Left hindlimb (tissue), 1 donor: ENCODE data around the gene PGAM1.
"Not testable (repeated sequence)": the region's sequence is repeated elsewhere in the genome, so short reads cannot be mapped to it uniquely, and the experiment has no call there.

Experiments
- DNase-seq: peaks from one replicate; pipeline ENCODE4 v3.0.0-alpha.2; 2018

Gene PGAM1

DNA sequence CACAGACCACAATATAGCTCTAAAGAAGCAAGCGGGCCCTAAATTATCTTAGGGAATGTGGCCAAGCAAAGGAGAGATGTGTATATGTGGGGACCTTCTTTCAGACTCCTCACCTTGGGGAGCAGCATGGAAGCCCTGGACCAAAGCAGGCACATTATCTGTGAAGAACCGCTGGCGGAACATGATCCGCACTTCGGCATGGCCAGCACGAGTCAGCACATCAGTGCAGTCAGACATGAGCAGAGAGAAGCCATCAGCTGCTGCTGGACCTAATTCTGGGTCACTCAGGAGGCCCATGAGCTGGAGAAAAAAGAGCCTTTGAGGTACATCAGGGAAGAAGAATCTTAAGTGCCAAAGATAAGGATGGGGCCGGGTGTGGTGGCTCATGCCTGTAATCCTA, 33.9 kb downstream of the PGAM1 start:
- no peak for DNase-seq

DNA sequence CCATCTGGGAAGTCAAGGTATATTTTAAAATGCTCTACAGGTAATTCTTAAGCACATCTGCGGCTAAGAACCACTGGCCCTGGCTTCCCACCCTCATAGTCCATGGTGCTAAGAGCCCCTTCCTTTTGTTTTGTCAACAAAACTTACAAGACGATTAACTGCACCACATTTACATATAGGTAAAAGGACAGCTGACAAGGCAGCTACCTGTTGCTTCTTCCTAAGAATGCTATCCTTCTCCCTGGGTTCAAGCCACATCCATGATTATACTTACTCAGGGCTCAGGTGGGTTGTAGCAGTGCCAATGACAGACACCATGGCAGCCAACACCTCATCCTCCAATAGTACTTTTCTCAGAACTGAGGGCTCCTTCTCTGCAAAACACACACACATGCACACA, 36.3 kb downstream of the PGAM1 start:
- no peak for DNase-seq

DNA sequence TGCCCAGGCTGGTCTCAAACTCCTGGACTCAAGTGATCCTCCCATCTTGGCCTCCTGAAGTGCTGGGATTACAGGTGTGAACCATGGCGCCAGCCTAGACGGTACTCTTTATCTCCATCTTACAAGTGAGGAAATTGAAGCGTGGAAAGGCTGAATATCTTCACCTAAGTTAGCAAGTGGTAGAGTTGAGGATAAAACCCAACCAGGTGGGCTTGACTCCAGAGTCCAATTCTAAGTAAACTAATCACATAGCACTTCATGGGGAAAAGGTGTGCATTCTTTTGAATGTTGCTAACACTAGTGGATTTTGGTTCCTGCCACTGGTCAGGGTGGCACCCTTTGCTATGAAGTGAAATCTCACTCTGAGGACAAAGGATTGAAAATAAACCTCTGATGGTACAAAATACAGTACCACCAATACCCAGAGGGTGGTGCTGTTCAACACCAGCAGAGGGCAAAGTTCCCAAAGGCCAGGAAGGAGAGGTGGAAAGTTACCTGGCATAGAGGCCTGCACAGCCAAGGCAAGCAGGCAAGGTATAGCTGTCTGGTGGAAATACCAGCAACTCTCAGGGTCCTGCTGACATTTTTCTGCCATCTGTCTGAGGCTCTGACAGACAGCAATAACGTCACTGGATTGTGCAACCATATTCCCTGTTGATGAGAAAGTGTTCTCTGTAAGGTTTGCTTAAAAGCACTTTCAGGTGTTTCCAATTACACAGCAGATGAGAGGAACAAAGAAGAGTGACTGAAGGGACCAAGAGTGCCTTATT, 37.6 kb downstream of the PGAM1 start:
- DNase-seq: no peak

DNA sequence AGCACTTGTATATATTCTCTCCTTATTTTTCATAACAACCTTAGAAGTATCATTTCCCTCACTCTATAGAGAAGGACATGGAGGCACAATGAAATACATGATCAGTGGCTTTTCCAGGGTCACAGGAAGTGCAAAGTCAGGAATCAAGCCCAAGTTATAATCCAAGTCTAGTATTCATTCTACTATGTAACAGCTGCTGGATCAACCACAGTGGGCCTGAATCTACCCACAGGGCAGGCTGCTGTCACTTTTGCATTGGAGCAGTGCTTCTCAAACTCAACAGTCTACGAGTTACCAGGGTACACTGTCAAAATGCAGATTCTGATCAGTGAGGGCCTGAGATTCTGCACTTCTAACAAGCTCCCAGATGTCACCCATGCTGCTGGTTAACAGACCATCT, 38.2 kb downstream of the PGAM1 start:
- DNase-seq: no peak

DNA sequence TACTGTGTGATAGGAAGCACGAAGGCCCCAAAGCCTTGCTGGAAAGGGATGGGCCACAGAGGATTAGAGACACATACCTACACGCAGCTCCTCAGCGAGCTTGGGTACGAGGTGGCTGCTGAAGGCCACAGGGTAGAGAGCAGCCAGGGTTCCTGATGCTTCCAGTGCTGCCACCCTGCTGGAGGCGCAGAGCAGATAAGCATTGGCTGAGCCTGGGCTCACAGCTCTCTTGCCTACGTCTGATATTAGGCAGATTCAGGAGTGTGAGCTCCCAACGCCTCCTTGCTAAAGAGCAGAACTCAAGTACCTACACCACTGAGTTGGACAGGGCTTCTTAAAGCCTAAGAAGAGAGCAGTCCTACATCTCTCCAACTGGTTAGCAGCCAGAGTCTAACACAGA, 40.0 kb downstream of the PGAM1 start:
- DNase-seq: no peak

DNA sequence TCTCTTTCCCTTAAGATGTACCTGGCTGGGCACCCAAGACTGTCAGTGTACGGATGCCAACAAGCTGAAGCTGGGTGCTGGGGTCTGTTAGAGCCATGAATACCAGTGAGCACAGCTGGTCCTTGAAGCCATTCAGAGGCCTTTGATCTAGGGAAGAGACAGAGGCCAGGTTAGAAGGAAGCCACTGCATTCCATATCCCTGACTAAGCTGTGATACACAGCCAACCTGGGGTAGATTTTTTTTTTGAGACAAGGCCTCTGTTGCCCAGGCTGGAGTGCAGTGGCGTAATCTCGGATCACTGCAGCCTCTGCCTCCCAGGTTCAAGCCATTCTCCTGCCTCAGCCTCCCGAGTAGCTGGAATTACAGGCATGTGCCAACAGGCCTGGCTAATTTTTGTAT, 40.8 kb downstream of the PGAM1 start:
- DNase-seq: no peak

DNA sequence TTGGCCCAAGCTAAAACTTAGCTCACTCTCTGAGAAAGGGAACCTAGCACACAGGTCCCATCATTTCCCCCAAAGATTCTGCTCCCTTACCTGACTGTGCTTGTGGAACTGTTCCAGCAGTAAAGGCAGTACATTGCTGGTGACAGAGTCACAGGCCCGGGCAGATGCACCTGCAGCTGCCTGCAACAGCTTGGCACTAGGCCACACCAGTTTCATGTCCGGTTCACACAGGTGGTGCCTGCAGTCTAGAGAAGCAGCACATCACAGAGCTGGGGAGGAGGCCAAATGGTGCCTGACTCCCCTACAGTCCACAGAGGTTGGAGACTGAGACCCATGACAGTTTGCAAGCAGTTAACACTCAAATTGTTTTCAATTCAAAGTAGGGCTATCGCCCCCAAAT, 42.2 kb downstream of the PGAM1 start:
- no peak for DNase-seq

DNA sequence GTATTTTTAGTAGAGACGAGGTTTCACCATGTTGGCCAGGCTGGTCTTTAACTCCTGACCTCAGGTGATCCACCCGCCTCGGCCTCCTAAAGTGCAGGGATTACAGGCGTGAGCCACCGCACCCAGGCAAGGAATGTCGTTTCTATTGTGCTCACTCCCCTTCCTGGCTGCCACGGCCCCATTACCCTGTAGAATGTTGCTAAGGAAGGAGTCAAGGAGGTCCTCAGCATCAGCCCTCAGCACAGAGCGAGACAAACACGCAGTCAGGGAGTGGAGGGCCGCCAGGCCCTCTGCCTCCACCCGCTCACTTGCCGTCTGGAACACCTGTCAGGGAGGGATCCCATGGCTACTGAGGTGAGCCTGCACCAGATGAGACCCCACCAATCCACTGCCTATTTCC, 42.8 kb downstream of the PGAM1 start:
- not testable (repeated sequence) for DNase-seq

DNA sequence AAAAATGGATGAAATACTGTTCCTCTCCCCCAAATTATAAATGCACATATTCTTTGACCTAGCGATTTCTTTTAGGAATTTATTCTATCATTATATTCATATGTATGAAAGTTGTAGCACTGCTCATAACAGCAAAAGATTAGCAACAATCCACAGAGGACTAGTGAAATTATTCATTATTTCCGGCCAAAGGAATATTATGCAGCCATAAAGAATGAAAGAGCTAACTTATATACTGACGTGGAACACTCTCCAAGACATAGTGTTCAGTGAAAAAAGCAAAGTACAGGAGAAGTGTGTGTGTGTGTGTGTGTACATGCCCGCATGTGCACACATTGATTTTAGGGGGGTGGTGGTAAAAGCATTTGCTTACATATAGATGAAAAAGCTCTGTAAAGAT, 48.9 kb downstream of the PGAM1 start:
- DNase-seq: no peak

DNA sequence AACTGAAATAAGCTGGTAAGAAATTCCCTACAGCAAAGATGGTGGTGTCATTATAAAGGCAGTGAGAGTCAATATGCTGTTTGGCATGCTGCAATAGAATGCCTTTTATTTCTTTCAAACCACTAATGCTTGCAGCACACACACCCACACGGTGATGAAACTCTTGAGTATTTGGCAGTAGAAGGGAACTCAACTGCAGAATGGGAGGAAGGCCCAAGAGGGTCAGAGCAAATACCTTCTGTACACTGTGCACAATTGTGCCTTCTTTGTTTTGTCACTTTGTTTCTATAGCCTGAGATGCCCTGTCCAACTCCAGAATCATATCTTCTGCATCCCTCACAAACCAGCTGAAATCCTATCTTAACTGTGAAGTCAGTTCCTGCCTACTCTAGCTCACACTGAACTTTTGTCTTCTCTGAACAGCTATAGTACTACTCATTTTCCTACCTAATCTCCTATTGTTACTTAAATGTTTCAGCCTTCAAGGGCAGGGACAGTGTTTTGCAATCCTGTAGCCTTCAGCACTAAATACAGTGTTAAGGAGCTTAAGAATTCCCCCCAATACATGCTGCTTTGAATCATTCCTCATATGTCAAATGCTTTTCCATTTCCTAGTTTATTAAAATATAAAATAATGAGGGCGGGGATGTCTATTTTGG, 50.1 kb downstream of the PGAM1 start:
- DNase-seq: no peak

DNA sequence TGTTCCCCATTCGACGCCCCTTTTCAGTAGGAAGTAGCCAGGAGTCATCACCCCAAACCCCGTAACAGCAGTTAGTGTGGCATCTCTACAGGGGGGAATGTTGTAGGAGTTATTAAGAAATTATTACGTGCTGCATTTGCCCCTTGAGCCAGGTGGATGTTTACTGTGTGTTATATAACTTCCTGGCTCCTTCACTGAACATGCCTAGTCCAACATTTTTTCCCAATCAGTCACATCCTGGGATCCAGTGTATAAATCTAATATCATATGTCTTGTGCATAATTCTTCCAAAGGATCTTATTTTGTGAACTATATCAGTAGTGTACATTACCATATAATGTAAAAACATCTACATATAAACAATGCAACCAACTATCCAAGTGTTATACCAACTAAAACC, 53.4 kb downstream of the PGAM1 start:
- DNase-seq: not testable (repeated sequence)

DNA sequence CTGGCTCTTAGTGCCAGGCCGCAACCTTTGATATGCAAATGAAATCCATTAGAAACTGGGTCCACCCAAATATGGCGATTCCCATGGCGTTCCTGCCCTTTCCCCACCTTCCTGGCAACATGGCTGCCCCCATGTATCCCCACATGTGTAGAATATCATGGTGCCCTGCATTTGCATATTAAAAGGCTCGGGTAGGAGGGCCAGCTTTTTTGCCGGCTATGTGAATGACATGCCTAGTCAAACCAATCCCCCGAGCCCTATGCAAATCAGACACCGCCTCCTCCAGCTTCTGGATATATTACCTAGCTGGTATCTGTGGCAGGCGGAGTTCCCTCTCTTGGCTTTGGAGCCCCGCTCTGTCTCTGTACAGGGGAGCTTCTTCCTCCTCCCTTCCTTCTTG, 53.9 kb downstream of the PGAM1 start:
- no peak for DNase-seq

DNA sequence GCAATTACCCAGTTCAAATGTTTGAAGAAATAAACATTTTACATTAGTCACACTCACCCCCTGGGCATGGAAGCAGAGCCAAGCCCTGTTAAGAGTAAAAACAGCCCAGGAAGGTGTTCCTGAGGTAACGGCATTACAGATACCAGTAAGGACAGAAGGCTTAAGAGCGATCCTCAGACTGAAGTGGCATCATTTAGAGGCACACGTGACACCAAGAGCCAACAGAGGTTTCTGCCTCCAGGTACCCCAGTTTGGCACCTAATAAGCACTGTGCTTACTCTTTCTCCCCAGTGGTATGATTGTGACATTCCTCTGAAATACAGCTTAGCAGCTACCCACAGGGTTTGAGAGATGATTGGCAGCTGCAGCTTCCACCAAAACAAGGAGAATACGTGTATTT, 55.1 kb downstream of the PGAM1 start:
- DNase-seq: no peak

DNA sequence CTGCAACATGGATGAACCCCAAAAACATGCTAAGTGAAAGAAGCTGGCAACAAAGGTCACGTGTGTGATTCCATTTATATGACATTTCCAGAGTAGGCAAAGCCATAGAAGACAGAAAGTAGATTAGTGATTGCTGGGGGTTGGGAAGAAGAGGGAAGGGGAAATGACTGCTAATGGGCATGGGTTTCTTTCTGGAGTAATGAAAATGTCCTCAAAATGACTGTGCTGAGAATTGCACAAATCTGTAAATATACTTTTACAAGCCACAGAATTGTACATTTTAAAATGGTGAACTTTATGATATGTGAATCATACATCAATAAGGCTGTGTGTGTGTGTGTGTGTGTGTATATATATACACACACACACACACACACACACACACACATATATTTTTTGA, 56.4 kb downstream of the PGAM1 start:
- DNase-seq: no peak
